ENCODE results near the gene EHD4.
A peak's percentile ranks its signal among the peaks of the same experiment; 100 is the strongest.

Gene EHD4

GRCh38 chr15:41852736-41853590 is 119.4 kb downstream of the EHD4 start:
- no peak overlapping the region for H3K27ac ChIP-seq
- no peak for DNase-seq (ENCODE audit: low read depth, low spot score)

- no peak overlapping the region for H3K27ac ChIP-seq
- no peak for DNase-seq (ENCODE audit: low read depth, low spot score)
Measured at GRCh38 chr15:41851755-41852370, 120.5 kb downstream of the EHD4 start.

- H3K27ac ChIP-seq, result no peak overlapping the region
- no peak for DNase-seq (ENCODE audit: low read depth, low spot score)
Measured at GRCh38 chr15:41851167-41851523, 121.2 kb downstream of the EHD4 start.

- no peak for DNase-seq (ENCODE audit: low read depth, low spot score)
Measured at GRCh38 chr15:41850482-41851166, 121.7 kb downstream of the EHD4 start.

GRCh38 chr15:41849861-41850260 is 122.5 kb downstream of the EHD4 start:
- H3K27ac ChIP-seq, result peak overlapping the region; percentile 28
- no peak for DNase-seq (ENCODE audit: low read depth, low spot score)

More at GRCh38 chr15:41850482-41851166, 121.7 kb downstream of the EHD4 start:
- peak overlapping the region; percentile 28 for H3K27ac ChIP-seq

GRCh38 chr15:41849204-41849603 is 123.2 kb downstream of the EHD4 start:
- H3K27ac ChIP-seq, result peak overlapping the region; percentile 28
- DNase-seq (ENCODE audit: low read depth, low spot score), result no peak

GRCh38 chr15:41848631-41849030 is 123.7 kb downstream of the EHD4 start:
- DNase-seq (ENCODE audit: low read depth, low spot score), result no peak
- no peak overlapping the region for H3K27ac ChIP-seq

GRCh38 chr15:41847981-41848380 is 124.4 kb downstream of the EHD4 start:
- no peak for DNase-seq (ENCODE audit: low read depth, low spot score)

GRCh38 chr15:41847206-41847605 is 125.2 kb downstream of the EHD4 start:
- no peak overlapping the region for H3K27ac ChIP-seq
- no peak for DNase-seq (ENCODE audit: low read depth, low spot score)

More at GRCh38 chr15:41847981-41848380, 124.4 kb downstream of the EHD4 start:
- no peak overlapping the region for H3K27ac ChIP-seq

Data from epithelial cell of prostate (primary cell).